ENCODE results near the gene CFAP54.
"Not testable (repeated sequence)": the region's sequence is repeated elsewhere in the genome, so short reads cannot be mapped to it uniquely, and the experiment has no call there.

Gene CFAP54

GRCh38 chr12:96635844-96636243, 146.5 kb downstream of the CFAP54 start:
- DNase-seq: no peak

GRCh38 chr12:96636895-96637294, 147.5 kb downstream of the CFAP54 start:
- DNase-seq: no peak

- DNase-seq: no peak
Observed at GRCh38 chr12:96648923-96649322, 159.5 kb downstream of the CFAP54 start.

- no peak for DNase-seq
Observed at GRCh38 chr12:96652870-96653269, 163.5 kb downstream of the CFAP54 start.

- no peak for DNase-seq
Observed at GRCh38 chr12:96658075-96658474, 168.7 kb downstream of the CFAP54 start.

- DNase-seq: no peak
Observed at GRCh38 chr12:96669786-96670185, 180.4 kb downstream of the CFAP54 start.

GRCh38 chr12:96670334-96670899, 181.0 kb downstream of the CFAP54 start:
- DNase-seq: no peak

- DNase-seq: not testable (repeated sequence)
Observed at GRCh38 chr12:96675519-96675918, 186.1 kb downstream of the CFAP54 start.

GRCh38 chr12:96677363-96677762, 188.0 kb downstream of the CFAP54 start:
- no peak for DNase-seq

- DNase-seq: no peak
Observed at GRCh38 chr12:96687719-96688118, 198.3 kb downstream of the CFAP54 start.

- DNase-seq: no peak
Observed at GRCh38 chr12:96698521-96698920, 209.1 kb downstream of the CFAP54 start.

- no peak for DNase-seq
Observed at GRCh38 chr12:96698965-96699364, 209.6 kb downstream of the CFAP54 start.

GRCh38 chr12:96701856-96702255, 212.5 kb downstream of the CFAP54 start:
- DNase-seq: no peak

- DNase-seq: no peak
Observed at GRCh38 chr12:96710127-96710745, 220.9 kb downstream of the CFAP54 start.

GRCh38 chr12:96711364-96711763, 222.0 kb downstream of the CFAP54 start:
- no peak for DNase-seq

GRCh38 chr12:96714199-96714598, 224.8 kb downstream of the CFAP54 start:
- no peak for DNase-seq

GRCh38 chr12:96719660-96720362, 230.4 kb downstream of the CFAP54 start:
- DNase-seq: no peak

GRCh38 chr12:96720363-96720705, 231.0 kb downstream of the CFAP54 start:
- DNase-seq: peak in 1 of 4 experiments; percentile 1

- not testable (repeated sequence) for DNase-seq
Observed at GRCh38 chr12:96729466-96729865, 240.1 kb downstream of the CFAP54 start.

- no peak for DNase-seq
Observed at GRCh38 chr12:96729886-96730285, 240.5 kb downstream of the CFAP54 start.

- no peak for DNase-seq
Observed at GRCh38 chr12:96743606-96744005, 254.2 kb downstream of the CFAP54 start.

- no peak for DNase-seq
Observed at GRCh38 chr12:96749999-96750398, 260.6 kb downstream of the CFAP54 start.

- no peak for DNase-seq
Observed at GRCh38 chr12:96751626-96752025, 262.2 kb downstream of the CFAP54 start.

- DNase-seq: no peak
Observed at GRCh38 chr12:96752211-96752610, 262.8 kb downstream of the CFAP54 start.

- DNase-seq: no peak
Observed at GRCh38 chr12:96766232-96766631, 276.9 kb downstream of the CFAP54 start.

Measured in activated naive CD4-positive, alpha-beta T cell (primary cell).